Hematopoietic multipotent progenitor cell treated with erythropoietin and hydrocortisone succinate and interleukin-3 and kit ligand, for 8 days (in vitro differentiated cells): ENCODE measurements around the gene LRRC9.
"Not testable (repeated sequence)": the region's sequence is repeated elsewhere in the genome, so short reads cannot be mapped to it uniquely, and the experiment has no call there.

Experiments used
- DNase-seq: peaks from one replicate; pipeline ENCODE4 v3.0.0-alpha.2; 2015

The LRRC9 gene

DNA sequence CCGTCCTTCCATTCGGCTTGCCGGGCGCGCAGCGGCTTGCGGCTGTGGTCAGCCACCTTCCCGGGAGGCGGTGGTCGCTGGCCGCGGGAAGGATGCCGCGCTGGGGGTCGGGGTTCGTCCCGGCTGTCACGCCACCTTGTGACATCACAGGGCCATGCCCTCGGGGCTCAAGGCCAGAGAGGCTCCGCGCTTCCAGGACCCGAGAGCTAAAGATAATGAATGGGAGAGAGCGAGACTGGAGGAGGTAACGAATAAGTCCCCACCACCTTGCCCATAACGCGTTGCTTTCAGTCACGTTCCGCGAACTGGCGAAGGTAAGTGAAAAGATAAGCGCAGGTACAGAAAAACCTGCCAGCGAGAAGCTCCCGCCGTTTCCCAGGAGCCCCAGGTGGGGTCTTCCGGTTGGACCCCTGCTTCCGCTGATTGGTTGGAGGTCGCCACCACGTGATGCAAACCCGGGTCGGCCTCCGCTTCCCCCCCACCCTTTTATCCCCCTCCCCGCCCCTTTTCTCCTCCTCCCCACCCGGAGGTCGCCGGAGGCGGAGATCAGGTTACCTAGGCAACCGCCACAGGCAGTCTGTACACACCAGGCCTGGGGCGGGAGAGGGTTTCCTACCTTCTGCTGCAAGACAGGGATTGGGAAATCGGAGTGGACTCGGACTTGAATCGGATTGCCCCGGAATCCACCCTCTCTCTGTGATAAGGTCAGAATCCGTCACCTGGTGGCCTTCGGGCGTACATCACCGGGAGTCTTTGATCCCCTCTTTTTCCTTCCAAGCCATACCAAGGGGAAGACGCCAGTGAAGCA lies at the start of gene LRRC9:
LRRC9 (plus strand) TSS at position 575 of the 808 bp plus-strand sequence.
- DNase-seq = no peak

DNA sequence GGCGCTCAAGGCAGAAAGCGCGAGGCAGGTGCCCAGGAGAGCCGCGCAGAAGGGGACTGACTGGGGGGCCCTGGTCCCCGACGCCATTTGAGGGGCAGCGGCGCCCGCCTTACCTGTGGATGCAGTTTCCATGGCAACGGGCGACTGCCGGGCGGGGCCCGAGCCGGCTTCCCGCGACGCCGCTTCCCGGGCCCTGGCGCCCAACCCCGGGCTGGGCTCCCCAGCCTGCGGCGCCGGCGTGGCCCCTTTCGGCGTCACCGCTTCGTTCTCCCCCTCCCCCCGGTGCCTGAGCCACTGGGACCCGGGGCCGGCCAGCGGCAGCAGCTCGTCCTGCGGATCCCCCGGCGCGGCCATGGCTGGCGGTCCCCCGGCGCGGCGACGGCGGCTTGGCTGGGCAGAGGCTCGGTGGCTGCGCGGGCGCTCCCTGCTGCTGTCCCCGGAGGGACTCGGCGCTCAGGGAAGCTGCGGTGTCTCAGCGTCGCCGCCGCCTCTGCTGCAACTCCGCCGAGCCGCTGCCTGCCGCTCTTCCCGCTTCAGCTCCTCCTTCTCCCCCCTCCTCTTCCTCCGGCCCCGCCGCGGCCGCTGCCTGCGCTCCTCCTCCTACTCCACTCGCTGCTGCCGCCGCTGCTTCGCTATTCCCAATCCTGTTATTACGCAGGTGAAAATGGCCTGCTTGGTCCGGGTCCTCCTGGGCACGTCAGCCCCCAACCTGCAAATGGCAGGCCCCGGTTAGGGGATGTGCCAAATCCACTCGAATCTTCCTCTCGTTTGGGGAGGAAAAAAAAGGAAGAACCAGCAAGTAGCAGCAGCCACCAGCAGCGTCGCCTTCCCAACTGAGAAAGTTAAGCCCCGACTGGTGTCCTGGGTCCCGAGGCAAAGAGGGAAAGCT lies 49.4 kb upstream of the LRRC9 start, which contains the start of gene RTN1:
RTN1 (minus strand) TSS at position 500 of the 889 bp plus-strand sequence; CDS start at position 354, 146 bp downstream.
- peak; percentile 15 for DNase-seq

DNA sequence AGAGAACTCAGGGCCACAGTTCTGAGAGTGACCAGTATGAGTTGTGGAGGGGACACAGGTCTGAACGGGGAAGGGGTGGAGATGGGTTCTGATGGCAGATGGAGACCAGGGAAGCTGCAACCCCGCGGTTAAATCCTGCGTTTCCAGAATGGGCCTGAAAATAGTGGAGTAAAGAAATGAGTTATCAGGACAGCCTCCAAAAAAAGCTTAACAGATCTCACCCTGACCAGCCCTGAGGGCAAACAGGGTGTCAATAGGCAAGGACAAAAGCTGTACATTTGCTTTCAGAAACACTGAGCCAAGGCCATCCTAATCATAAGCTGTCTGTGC lies 48.8 kb upstream of the LRRC9 start:
- no peak for DNase-seq

DNA sequence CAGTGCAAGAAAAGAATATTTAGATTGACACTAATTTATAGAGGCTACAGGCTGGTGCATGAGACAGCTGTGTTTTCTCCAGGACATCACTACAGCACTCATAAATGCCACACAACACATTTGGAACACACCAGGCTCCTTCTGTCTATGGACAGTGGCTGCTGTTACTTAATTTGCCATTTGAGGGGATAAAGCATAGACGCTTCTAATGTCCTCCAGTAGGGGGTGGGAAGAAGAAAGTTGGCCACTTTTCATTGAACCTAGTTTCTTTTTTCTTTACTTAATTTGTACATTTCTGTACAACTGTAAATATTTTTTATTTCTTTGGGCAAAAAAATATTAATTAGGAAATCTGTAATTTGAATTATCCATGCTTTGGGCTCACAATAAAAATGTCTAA lies 37.0 kb upstream of the LRRC9 start:
- DNase-seq = no peak

DNA sequence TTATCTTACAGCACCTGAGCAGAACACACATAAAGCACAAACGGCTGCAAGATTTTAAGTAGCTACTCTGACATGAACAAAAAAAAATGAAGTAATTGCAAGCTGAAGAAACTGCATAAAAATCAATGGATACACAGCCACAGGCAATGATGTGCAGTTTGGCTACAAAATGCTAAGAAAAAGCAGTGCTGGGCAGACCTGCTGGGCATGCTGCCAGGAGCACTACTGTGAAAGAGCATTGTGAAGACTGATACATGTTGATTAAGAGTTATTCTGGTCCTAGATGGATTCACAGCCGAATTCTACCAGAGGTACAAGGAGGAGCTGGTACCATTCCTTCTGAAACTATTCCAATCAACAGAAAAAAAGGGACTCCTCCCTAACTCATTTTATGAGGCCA lies 29.3 kb upstream of the LRRC9 start:
- DNase-seq = no peak

DNA sequence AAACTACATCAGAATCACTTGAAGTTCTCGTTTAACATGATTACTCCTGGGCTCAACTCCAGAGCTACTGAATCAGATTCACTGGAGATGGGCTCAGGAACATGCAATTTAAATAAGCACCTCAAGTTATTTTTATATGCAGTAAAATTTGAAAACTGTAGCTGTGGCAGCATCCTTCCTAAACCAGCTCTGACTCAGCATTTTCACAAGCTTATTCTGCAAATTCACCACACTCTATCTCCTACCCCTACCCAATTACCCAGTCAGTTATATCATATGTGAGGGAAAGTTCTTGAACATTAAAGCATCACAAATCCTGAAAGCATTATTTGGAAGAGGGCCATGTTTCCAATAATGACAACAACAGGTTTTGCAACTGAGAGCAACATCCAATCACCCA lies 24.2 kb upstream of the LRRC9 start:
- DNase-seq = no peak

DNA sequence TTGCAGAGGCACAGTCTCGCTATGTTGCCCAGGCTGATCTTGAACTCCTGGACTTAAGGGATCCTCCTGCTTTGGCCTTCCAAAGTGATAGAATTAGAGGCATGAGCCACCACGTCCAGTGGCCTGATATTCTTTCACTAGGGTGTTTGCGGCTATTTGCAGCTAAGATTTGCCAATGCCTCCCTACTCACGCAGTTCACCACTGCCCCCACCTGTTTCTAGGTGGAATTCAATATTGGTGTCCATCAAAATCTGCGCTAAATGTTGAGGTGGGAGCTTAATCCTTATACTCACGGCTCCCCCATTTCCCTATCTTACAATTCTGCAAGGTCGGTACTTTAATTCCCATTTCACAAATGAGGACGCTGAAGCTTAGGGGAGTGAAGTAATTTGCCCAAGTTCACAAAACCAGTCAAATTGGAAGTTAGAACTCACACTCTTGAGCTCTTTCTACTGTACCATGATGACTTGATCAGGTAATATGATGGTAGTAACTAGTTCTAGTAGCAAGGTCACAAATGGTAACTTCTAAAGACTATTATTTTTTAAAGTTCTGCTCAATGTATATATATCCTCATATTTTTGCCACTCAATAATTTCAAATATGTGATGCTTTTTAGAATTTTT lies 22.1 kb upstream of the LRRC9 start:
- DNase-seq = peak; percentile 13

DNA sequence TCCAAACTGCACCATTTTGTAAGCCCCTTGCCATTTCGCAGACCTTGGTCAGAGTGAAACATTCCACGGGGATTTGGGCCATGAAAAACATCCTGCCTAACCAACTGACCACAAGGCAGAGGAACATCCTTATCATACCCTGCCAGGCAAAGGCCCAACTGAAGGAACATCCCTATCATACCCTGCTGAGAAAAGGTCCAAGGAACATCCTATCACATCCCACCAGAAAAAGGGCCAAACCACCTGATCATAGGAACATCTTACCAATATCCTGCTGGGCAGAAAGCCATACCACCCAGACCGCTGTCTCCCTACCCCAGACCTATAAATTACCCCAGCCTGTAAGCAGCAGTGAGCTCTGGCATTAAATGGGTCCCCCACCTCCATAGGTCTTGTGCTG lies 19.4 kb upstream of the LRRC9 start:
- peak; percentile 63 for DNase-seq

DNA sequence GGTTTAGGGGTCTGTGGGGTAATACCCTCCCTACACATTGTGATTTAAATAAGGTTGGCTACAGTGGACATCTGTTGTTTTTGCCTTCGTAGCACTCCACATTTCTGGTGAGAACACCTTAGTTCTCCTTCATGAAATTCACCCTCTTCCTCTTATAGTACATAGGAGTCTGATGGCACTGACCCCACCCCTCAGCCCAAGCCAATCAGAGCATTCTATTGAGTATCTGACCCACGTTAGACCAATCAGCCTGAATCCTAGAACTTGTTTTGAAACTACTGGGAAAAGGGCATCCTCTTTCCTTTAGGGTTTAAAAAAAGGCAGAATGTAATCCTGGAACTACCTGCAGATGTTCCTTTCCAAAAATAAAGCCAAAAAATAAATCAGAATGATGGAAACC lies 15.8 kb upstream of the LRRC9 start:
- DNase-seq = no peak

DNA sequence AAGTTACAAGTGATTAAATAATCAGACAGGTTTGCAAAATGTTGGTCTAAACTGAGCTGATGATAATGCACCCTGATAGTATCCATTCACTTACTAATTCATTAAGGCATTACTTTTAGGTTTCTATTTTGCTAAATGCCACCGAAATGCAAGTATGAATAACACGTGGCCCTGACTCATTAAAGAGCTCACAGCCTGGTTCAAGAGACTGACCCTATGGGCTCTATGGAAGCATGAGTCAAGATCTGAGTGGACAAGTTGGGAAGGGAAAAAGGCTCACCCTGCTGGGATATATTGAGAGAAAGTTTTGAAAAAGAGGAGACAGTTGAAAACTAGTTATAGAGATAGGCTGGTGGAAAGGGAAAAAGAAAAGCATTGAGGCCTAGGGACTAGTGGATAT lies 14.8 kb upstream of the LRRC9 start:
- no peak for DNase-seq

DNA sequence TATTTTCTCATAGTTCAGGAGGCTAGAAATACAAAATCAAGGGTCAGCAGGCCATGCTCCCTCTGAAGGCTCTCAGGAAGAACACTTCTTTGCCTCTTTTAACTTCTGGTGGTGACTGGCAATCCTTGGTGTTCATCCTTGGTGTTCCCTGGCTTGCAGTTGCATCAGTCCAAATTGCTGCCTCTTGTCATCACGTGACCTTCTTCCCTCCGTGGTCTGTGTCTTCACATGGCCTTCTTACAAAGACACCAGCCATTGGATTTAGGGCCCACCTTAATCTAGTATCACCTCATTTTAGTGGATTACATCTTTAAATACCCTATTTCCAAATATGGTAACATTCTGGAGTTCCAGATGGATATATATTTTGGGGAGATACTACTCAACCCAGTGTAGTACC lies 7.5 kb upstream of the LRRC9 start:
- DNase-seq = no peak

DNA sequence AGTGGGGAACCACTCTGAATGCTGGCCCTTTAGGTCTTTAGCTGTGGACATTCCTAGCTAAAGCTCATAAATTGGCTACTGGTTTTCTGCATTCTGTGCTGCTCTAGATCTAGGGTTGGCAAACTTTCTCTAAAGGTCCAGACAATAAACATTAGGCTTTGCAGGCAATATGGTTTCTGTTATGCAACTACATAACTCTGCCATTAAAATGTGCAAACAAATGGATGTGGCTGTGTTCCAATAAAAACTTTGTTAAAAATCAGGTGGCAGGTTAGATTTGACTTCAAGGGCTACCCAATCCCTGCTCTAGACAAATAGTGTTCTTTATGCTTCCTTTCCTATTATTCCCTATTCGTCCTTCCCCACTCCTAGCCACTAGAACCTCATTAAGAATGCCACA lies 6.8 kb upstream of the LRRC9 start:
- no peak for DNase-seq

DNA sequence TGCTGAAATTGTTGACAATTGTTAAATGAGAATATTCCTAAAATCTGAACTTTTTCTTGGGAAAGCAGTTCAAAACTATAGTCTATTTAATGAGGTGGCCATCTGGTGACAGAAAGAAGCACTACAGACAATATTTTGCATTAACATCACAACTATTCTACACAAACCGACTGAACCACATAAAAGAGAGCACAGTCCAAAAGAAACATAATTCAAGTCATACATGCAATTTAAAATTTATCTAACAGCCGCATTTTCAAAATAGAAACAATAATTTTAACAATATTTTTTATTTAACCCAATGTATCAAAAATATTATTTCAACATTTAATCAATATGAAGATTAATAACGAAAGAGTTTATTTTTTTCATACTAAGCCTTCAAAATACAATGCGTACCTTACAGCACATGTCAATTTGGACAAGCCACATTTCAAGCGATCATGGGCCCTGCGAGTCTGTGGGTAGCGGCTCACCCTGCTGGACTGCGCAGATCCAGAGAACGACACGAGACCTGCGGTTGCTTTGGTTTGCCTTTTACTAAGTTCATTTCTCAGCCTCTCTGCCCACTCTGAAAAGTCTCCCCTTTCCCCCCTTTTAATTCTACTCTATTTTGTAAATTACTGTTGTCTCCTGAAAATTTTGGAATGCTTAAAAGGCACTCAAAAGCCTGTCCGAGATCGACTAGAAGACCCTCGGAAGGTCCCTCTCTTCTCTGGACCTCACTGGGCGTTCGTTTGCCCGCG lies 947 bp upstream of the LRRC9 start:
- DNase-seq = peak; percentile 43

DNA sequence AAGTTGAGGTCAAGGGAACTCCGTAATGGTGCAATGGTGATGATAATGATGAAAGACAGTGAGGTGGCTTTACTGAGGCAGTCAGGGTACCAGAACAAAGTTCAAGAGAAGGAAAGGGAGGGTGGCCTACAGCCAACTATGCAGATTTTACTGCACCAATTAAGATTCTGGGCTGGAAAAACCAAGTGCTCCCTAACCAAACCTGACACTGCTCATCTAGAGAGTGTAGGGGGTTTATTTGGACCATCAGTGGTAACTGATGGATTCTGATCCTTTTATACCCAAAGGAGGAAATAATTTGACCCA lies 387 bp downstream of the LRRC9 start:
- no peak for DNase-seq

DNA sequence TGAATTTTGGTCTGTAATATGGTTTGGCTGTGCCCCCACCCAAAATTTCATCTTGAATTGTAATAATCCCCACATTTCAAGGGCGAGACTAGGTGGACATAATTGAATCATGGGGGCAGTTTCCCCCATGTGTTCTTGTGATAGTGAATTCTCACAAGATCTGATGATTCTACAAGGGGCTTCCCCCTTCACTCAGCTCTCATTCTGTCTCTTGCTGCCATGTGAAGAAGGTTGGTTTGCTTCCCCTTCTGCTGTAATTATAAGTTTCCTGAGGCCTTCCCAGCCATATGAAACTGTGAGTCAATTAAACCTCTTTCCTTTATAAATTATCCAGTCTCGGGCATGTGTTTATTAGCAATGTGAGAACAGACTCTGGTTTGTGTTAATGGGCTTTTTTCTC lies 5.9 kb downstream of the LRRC9 start:
- no peak for DNase-seq

DNA sequence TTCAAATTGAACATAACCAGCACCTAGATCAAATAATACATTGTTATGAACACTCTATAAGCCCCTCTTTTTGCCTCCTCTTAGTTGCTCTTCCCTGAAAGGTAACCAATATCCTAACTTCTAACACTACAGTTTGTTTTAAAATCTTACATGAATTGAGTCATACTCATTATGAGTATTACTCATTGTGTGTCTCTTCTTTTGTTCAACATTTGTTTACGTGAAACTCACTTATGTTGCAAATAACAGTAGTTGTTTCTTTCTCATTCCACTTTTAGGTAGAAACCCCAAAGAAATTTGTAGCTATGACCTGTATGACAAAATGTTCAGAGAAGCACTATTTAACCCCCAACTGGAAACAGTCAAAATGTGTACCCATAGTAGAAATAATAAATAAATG lies 6.6 kb downstream of the LRRC9 start:
- no peak for DNase-seq

DNA sequence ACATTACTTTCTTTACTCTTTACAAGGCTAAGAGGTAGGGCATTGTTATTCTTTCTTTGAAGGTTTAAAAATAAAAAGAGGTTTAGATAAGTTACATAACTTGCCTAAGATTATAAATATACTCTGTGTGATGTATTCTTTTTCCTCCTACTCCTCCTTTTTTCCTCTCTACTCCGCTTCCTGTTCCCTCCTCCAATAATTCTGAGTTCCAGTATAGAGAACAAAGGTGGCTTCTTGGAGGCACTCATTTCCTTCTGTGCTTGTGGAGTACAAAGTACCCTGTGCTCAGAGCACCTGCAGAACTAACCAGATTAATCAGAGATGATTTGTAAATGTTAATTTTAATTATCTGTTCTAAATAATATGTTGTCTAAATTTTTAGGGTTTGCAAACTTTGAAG lies 11.3 kb downstream of the LRRC9 start:
- no peak for DNase-seq

DNA sequence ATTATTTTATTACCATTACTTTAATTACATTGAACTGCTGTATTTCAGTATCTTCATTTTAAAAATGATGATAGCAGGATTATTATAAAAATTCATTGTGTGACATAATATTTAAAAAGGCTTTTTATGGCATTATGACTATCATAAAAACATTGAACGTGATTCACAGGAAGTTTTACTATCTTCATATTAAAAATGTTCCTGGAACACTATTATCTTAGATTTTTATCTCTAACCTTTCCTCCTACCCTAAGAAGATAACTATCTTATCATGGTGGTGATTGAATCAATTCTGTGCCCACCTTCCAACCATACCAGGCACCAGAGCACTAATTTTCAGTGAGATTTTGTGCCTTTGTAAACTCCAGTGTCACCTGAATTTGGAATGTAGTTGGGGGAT lies 16.2 kb downstream of the LRRC9 start:
- DNase-seq = no peak

DNA sequence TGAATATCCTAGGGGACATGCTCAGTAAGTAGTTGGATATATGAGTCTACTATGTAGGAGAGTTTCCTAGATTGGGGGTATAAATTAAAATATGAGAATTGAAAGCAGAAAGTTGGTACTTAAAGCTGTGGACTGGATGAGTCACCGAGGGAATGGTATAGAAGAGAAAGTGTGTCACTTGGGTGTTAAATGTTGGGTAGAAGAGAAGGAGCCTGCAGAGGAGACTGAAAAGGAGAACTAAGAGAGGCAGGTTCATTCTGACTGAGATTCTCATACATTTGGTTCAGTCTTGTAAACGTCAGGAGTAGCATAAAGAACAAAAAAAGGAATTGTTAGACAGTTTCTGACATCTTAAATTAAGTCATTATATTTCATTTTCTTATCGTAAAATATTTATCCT lies 19.9 kb downstream of the LRRC9 start:
- no peak for DNase-seq

DNA sequence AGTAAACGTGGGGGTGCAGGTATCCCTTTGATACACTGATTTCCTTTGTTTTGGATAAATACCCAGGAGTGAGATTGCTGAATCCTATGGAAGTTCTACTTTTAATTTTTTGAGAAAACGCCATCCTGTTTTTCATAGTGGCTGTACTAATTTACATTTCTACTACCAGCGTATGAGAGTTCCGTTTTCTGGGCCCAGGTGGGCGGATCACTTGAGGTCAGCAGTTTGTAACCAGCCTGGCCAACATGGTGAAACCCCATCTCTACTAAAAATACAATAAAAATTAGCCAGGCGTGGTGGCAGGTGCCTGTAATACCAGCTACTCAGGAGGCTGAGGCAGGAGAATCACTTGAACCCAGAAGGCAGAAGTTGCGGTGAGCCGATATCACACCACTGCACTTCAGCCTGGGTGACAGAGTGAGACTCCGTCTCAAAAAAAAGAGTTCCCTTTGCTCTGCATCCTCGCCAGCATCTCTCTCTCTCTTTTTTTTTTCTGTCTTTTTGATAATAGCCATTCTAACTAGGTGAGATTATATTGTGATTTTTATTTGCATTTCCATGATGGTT lies 22.4 kb downstream of the LRRC9 start:
- not testable (repeated sequence) for DNase-seq

DNA sequence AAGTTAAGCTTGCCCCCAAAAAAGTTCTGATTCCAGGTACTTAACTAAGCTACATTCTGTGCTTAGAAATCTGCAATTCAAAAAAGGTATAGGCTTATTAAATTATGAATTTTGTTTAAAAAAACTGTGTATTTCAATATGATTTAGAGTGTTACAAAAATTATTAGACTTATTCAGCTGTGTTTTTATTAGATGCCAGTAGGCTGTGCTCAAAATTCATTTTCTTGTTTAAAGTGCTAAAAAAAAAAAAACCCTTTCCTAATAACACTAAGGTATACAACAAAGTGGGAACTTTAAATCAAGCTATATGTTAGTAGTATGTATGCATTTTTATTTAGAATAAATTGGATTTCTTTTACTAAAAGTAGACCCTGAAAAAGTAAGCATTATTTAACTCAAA lies 25.0 kb downstream of the LRRC9 start:
- no peak for DNase-seq

DNA sequence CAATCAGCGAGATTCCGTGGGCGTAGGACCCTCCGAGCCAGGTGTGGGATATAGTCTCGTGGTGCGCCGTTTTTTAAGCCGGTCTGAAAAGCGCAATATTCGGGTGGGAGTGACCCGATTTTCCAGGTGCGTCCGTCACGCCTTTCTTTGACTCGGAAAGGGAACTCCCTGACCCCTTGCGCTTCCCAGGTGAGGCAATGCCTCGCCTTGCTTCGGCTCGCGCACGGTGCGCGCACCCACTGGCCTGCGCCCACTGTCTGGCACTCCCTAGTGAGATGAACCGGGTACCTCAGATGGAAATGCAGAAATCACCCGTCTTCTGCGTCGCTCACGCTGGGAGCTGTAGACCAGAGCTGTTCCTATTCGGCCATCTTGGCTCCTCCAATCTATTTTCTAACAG lies 32.2 kb downstream of the LRRC9 start:
- not testable (repeated sequence) for DNase-seq

DNA sequence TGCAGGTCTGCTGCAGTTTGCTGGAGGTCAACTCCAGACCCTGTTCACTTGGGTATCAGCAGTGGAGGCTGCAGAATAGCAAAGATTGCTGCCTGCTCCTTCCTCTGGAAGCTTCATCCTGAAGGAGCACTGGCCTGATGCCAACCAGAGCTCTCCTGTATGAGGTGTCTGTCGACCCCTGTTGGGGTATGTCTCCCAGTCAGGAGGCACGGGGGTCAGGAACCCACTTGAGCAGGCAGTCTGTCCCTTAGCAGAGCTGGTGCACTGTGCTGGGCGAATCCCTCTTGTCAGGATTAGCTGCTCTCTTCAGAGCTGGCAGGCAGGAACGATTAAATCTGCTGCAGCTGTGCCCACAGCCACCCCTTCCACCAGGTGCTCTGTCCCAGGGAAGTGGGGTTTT lies 37.9 kb downstream of the LRRC9 start:
- DNase-seq = not testable (repeated sequence)
